Activated naive CD4-positive, alpha-beta T cell treated with Interleukin-2 at 50 U/mL for 16 hours (primary cell): ENCODE measurements around the gene SRPK3.
A peak's percentile ranks its signal among the peaks of the same experiment; 100 is the strongest.
"Not testable (repeated sequence)": the region's sequence is repeated elsewhere in the genome, so short reads cannot be mapped to it uniquely, and the experiment has no call there.

ENCODE experiments used
- DNase-seq: peaks from one replicate; pipeline ENCODE4 v3.0.0-alpha.2; 2020

SRPK3 gene, protein sequence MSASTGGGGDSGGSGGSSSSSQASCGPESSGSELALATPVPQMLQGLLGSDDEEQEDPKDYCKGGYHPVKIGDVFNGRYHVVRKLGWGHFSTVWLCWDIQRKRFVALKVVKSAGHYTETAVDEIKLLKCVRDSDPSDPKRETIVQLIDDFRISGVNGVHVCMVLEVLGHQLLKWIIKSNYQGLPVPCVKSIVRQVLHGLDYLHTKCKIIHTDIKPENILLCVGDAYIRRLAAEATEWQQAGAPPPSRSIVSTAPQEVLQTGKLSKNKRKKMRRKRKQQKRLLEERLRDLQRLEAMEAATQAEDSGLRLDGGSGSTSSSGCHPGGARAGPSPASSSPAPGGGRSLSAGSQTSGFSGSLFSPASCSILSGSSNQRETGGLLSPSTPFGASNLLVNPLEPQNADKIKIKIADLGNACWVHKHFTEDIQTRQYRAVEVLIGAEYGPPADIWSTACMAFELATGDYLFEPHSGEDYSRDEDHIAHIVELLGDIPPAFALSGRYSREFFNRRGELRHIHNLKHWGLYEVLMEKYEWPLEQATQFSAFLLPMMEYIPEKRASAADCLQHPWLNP

DNA sequence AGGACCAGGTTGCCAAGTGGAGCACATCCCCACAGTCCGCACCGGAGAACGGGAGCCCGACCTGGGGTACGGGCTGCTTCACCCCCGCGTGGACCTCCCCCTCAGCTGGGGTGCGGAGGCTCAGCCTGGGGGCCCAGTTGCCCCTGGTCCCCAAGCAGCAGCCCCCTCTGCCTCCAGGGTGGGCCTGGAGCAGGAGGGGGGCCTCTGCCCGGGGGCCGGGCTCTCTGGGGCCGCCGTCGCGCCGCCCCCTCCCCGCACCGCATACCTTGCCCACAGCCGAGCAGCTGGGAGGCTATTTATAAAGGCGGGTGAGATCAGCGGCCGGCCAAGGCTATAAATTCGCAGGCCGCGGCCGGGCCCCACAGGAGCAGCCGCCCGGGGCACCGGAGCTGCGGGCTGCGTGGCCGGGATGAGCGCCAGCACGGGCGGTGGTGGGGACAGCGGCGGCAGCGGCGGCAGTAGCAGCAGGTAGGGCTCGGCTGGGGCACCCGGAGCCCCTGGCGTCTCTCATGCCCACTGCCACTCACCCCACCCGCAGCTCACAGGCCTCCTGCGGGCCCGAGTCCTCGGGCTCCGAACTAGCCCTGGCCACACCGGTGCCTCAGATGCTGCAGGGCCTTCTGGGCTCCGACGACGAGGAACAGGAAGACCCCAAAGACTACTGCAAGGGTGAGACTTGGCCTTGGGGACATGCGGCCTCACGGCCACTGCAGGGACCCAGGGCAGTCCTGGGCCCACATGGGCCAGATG, at the start of gene SRPK3:
SRPK3 (plus strand) TSS at position 364 of the 750 bp plus-strand sequence; CDS start at position 410, 46 bp downstream.
- no peak for DNase-seq

DNA sequence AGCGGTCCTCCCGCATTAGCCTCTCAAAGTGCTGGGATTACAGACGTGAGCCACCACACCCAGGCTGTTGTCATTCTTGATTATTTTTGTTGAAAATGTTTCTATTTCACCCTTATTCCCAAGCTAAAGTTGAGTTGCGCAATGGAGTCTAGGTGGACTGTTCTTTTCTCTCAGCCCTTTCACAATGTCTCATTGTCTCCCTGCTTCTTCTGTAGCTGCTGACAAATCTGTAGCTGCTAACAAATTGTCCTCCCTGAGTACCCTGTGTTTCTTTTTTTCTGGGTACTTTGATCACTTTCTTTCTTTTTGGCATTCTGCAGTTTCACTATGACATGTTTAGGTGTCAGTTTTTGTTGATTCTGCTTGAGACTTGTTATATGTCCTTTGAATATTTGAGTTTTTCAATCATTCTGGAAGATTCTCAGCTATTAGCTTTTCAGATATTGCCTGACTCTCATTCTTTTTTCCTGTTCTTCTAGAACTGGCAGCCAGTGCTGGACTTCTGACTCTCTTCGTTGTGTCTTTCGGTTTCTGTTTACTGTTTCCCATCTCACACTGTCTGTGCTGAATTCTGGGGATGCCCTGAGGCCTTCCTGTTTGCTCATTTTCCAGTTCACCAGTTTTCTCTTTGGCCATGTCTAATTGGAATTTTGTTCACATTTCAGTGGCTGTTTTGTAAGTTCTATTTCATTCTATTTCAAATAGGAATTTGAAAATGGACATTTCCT, 49.6 kb upstream of the SRPK3 start:
- DNase-seq = no peak

DNA sequence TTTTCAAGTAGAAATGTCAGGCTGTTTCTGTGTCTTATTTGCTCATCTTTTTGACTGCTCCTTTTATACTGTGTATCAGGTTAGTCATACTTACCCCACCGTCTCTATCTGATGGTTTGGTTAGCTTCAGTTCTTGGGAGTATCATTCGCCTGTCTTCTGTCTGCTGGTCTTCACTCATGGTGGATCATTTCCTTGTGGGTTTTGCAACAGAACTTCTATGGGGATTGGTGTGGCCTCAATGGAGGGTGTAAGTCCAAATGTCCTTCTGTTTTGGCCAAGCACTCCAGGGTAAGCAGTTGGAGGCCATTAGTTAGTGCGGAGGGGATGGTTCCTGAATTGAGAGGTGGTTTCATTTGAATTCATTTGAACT, 49.0 kb upstream of the SRPK3 start:
- no peak for DNase-seq

DNA sequence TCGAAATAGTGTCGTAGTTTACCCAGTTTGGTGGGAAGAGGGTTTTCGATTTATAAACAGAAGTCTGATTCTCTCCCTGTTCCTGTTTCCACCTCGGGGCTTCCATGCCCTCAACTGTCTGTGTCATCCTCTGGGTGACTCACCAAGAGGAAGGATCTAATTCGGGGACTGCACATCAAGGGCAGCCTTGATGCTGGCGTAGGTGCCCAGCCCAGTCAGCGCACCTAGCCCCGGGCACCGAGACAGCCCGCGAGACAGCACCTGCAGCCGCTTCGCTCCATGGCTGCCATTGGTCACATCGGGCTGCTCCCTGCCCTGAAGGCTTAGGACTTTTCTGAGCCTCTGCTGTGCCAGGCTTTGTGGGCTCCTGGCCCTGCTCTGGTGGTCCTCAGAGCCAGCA, 48.4 kb upstream of the SRPK3 start:
- no peak for DNase-seq

DNA sequence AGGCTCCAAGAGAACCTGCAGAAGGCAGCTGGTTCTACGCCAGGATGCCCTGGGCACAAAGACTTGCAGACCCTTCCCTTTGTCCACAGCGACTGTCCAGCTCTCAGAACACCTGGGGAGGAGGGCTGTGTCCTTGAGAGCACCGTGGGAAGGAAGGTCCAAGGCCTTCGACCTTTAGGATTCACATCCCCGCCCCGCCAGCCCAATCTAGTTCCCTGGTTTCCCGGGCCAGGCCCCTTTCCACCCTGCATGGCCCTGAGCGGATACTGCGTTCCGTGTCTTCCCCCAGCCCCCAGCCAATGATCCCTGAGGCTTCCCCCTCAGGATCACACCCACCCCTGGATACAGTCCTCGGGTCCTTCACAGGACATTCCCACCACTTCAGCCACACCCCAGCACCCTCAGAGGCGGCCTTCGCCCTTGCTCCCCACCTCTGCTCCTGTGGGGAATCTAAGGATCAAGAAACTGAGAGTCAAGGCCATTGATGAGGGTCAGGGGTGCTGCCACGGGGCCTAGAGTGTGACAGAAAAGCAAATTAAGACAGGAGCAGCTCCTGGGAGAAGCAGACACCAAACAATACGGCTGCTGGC, 47.1 kb upstream of the SRPK3 start:
- DNase-seq = no peak

DNA sequence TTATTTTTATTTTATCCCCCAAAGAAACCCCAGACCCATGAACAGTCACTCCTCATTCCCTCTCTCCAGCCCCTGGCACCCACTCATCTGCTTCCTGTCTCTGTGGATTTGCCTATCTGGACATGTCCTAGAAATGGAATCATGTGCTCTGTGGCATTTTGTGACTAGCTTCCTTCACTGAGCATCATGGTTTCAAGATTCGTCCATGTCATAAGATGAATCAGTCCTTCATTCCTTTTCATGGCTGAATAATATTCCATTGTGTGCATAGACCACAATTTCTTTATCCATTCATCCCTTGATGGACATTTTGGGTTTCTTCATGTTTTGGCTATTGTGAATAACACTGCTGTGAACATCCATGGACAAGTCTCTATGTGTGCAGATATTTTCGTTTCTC, 46.0 kb upstream of the SRPK3 start:
- no peak for DNase-seq

DNA sequence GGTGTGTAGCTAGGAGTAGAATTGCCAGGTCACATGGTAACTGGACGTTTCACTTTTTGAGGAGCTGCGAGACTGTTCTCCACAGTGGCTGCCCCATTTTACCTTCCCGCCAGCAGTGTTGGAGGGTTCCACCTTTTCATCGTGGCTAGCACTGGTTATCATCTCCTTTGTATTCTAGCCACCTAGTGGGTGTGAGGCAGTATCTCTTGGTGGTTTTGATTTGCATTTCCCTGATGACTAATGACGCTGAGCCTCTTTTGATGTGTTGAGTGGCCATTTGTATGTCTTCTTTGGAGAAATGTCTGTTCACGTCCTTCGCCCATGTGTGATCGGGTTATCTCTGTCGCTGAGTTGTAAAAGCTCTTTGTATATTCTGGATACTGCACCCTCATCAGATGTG, 45.6 kb upstream of the SRPK3 start:
- peak; percentile 3 for DNase-seq

DNA sequence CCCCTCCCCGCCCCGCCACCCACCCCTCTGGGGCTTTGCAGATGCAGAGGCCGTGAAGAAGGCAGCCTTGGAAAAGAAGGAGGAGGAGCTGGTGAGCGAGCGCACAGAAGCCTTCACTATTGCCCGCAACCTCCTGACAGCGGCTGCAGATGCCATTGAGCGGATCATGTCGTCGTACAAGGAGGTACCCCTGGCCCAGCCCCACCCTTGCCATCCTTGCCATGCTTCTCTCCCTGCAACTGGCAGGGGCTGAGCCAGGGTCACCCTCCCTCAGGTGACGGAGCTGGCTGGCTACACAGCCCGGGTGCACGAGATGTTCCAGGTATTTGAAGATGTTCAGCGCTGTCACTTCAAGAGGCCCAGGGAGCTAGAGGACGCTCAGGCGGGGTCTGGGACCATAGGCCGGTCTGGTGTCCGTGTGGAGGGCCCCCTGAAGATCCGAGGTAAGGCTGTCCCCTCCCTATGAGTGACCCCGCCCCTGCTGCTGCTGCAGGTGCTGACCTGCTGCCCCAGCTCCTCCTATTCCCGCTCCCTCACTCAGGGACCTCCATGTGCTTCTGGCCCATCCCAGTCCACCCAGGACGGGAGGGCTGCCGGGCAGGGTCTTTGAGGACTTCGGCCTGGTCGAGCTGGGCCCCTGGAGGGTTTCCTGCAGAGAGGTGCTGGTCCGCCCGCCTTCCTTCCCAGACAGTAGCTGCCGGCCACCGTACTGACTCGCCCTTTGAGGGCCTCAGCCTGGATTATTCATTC, 44.6 kb upstream of the SRPK3 start:
- no peak for DNase-seq

DNA sequence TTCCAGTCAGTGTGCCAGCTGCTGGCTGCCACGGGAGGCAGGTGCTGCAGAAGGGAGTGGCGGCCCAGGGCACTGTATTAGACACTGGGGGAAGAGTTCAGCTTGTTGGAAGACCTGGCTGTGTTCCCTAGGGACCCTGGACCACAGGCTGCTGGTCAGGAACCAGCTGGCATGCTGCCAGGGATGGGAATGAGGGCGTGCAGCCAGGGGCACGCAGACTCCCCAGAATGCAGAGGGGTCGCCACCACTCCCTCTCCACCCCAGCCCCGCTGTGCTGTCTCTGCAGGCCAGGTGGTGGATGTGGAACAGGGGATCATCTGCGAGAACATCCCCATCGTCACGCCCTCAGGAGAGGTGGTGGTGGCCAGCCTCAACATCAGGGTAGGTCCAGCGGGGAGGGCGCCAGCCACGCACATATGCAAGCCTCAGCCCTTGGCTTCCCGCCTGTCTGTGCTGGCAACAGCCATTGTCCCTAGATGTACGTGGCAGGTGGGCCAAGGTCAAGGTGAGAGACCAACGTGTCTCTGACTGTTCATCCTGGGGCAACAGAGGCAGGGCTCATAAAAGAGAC, 43.9 kb upstream of the SRPK3 start:
- DNase-seq = no peak

DNA sequence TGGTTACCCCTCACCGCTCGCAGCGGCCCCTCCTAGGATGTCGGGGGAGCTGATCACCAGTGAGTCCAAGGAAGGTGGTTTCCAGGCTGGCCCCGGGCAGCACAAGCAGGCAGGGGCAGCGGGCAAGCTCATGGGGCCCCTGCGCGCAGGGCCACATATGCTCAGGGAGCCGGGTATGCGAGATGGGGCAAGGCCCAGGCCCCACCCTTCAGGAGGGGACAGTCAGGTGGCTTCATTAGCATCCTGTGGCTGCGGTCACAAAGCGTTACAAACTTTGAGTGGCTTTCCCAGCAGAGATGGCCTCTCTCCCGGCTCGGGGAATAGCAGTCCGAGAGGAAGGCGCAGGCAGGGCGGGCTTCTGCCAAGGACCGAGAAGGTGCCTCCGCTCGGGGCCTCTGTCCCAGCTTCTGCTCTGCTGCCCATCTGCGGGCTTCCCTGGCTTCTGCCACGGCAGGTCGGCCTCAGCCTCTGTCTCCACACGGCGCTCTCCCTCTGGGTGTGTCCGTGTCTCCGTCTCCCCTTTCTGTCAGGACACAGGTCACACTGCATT, 42.7 kb upstream of the SRPK3 start:
- DNase-seq = no peak

DNA sequence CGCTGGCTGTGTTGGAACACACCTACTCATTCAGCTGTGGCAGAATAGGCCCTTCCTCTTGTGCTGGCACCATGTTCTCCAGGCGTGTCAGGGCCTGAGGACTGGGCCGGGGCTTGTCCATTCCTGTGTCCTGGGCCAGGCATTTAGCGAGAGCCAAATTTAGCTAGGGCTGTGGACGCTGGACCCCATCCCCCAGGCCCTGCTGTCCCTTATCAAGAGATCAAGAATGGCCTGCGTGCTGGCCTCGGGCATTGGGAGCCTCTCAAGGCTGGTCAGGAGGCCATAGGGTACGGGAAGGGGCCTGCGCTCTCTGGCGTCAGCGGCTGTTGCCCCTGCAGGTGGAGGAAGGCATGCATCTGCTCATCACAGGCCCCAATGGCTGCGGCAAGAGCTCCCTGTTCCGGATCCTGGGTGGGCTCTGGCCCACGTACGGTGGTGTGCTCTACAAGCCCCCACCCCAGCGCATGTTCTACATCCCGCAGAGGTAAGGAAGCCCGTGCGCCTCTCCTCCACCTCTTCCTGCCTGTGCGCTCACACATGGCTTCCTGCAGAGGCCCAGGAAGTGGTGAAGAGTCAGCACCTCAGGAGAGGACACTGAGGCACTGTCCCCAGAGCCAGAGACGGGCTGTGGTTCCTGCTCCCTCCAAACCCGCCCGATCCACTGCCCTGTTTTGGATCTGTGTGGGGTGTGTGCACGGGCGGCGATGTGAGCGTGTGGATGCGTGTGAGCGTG, 40.9 kb upstream of the SRPK3 start:
- DNase-seq = peak; percentile 25

DNA sequence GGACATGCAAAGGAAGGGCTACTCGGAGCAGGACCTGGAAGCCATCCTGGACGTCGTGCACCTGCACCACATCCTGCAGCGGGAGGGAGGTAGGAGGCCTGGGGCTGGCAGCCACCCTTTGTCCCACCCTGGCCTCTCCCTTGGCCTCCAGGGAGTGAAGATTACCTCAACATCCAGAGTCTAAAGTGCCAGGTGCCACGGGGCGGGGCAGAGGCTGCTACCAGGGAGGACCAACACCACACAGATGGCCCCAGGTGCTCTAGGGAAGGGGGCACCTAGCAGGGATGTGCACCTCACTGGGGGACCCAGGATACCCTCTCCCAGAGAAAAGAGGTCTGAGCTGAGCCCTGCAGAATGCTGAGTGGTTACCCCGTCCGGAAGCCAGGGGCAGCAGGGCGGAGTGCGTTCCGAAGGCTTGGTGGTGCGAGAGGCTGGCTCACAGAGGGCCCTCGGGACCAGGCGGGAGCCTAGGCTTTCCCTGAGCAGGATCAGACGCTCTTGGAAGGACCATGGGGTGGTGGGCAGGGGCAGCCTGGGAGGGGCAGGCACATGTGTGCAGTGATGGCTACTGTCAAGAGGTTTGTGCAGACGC, 40.1 kb upstream of the SRPK3 start:
- DNase-seq = no peak

DNA sequence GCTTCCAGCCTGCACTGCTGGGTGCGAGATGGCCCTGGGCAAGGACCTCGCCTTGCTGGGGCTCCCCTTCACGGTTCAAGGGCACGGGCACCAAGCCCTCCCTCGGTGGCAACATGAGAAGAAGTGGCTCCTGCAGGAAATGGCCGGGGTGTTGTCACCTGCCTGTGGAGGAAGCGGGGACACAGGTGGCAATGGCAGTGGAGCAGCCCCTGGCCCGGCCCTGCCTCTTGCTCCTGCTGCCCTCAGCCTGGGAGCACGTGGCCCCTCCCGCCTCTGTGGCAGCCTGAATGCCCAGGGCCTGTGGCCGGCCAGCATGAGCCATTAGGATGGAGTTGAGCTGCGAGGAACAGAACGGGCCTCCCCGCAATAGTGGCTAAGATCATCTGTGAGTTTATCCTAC, 39.4 kb upstream of the SRPK3 start:
- no peak for DNase-seq

DNA sequence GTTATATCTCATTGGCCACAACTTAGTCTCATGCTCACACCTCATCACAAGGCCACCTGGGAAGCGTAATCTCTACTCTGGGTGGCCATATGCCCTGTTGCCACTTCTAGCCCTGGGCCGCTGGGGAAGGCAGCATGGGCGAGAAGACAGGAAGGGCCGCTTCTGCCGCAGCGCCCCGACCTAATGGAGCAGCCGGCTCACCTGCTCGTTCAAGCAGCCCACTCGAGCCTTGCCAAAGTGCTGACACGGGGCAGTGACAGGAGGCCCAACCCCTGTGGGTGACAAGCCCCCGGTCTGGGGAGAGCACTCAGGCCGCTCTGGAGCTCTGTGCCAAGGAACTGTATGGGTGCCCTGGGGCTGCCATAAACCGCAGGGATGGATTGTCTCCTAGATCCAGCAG, 38.7 kb upstream of the SRPK3 start:
- not testable (repeated sequence) for DNase-seq

DNA sequence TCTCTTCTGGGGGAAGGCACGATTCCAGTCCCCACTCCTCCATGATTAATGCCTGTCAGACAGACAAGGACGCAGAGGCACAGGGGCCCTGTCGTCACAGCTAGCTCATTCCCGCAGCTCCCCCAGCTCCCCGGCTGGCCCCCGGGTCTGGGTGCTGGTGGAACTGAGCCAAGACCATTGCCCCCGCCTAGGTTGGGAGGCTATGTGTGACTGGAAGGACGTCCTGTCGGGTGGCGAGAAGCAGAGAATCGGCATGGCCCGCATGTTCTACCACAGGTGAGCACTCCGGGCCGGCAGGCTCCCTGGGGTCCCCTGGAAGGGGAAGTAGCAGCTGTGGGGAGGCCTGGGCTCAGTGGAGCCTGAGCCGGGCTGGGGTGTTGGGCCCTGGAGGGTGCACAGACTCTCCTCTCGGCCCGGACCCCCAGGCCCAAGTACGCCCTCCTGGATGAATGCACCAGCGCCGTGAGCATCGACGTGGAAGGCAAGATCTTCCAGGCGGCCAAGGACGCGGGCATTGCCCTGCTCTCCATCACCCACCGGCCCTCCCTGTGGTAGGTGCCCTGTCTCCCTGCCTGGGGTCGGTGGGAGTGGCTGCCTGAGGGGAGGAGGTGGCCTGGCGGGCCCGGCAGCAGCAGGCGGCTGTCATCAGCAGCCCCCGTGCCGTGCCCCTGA, 37.9 kb upstream of the SRPK3 start:
- DNase-seq = not testable (repeated sequence)

DNA sequence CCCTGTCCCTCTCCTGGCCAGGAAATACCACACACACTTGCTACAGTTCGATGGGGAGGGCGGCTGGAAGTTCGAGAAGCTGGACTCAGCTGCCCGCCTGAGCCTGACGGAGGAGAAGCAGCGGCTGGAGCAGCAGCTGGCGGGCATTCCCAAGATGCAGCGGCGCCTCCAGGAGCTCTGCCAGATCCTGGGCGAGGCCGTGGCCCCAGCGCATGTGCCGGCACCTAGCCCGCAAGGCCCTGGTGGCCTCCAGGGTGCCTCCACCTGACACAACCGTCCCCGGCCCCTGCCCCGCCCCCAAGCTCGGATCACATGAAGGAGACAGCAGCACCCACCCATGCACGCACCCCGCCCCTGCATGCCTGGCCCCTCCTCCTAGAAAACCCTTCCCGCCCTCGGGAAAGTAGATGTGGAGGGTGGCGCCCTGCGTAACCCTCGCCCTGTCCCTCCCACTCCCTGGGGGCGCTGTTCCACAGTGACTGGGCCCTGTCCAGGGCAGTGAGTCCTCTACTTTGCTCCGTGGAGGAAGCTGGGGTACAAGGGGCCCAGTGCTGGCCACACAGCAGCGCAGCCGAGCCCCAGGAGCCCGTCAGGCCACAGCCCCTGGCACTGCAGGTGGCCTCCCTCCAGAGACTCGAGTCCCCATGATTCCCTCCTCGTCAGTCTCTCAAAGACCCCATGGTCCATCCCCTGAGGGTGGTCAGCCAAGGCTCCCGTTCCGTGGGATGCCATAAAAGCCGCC, 37.2 kb upstream of the SRPK3 start:
- DNase-seq = not testable (repeated sequence)

DNA sequence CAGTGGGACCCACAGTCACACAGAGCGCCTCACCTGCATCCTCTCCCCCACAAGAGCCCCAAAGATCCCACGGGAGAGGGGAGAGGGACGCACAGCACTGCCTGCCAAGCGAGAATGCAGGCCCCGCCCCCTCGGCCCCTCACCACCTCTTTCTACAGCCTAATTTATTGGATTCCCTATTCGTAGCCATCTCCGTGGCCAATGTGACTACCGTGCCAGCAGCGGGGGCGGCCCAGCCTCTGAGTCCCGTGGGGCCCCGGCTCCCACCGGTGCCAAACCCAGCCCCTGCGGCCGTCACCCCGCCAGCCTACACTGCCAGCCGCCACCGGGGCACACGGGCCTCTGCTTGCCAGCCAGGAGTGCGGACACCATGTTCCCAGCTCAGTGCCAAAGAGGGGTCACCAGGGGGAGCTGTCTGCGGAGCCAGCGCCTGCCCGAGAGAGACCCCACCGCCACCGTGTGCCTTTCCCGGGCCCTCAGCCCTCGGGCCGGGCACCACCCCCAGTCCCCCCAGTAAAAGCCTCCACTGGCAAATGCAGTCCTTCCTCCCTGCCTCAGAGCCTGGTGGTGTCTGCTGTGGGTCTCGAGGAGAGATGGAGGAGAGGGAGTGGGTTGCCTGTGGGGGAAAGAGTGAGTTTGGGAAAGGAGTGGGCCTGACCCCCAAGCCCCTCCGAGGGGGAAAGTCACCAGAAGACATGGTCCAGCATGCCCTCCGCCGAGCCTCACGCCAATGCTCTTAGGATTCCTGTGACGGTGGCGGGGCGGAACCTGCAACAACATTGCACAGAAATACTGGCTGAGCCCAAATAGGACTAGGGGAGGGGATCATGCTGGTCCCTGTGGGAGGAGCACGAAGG, 36.4 kb upstream of the SRPK3 start:
- DNase-seq = no peak

DNA sequence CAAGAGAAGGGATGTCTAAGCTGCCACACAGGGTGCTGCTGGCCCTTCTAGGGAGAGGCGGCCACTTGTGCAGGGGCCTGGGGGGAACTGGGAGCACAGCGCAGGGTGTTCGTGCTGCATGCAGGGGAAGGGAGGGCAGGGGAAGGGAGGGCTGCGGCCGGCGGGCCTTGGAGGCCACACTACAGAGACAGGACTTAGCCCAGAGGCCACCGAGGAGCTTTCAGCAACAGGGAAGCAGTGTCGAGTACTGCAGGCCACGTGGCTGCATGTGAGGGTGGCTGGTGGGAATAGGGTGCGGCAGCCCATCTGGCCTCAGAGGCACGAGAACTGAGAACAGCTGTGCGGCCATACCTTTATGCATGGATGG, 35.8 kb upstream of the SRPK3 start:
- DNase-seq = not testable (repeated sequence)
